ENCODE measurements around the gene HSD17B14.

GRCh38 chr19:48796298-48797083 is 39.8 kb downstream of the HSD17B14 start:
- TF ChIP-seq MAFK (IDR thresholded peaks at IDR 0.05; ENCODE audit: low read depth, low read length) (no peak), RFX5 (IDR thresholded peaks at IDR 0.05; ENCODE audit: borderline replicate concordance, low read depth, low read length) (no peak), JUND (IDR thresholded peaks at IDR 0.05; ENCODE audit: low read length) (no peak), RAD21 (IDR thresholded peaks at IDR 0.05 in 1 of 2, conservative IDR thresholded peaks at IDR 0.05 in 1 of 2; ENCODE audit: low read depth in 2 of 2, low read length in 2 of 2) (no peak)
- TF ChIP-seq, protein P1, sequence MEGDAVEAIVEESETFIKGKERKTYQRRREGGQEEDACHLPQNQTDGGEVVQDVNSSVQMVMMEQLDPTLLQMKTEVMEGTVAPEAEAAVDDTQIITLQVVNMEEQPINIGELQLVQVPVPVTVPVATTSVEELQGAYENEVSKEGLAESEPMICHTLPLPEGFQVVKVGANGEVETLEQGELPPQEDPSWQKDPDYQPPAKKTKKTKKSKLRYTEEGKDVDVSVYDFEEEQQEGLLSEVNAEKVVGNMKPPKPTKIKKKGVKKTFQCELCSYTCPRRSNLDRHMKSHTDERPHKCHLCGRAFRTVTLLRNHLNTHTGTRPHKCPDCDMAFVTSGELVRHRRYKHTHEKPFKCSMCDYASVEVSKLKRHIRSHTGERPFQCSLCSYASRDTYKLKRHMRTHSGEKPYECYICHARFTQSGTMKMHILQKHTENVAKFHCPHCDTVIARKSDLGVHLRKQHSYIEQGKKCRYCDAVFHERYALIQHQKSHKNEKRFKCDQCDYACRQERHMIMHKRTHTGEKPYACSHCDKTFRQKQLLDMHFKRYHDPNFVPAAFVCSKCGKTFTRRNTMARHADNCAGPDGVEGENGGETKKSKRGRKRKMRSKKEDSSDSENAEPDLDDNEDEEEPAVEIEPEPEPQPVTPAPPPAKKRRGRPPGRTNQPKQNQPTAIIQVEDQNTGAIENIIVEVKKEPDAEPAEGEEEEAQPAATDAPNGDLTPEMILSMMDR (IDR thresholded peaks at IDR 0.05; ENCODE audit: control extremely low read depth in 1 of 3, insufficient read depth in 1 of 3, low read depth in 1 of 3, low read length in 3 of 3) = no peak

Measured in H1 (cell line).